WTC11 (cell line): ENCODE measurements around the gene FAM124B. TPM values are rescaled to one million over a fixed set of nuclear protein-coding genes. Genes with fewer than 3 reads are reported as not detected.

Source experiments
- AR ChIP-seq: fragments of 250-450 bp; sonication (Bioruptor Pico); IDR thresholded peaks from 2 replicates; pipeline ENCODE4 v1.9.0; 2021; ENCODE audit warnings: mild to moderate bottlenecking
- ATF1 ChIP-seq: sonication (generic); formaldehyde crosslinking; IDR thresholded peaks from 2 replicates; pipeline ENCODE4 v1.8.1; 2023; ENCODE audit warnings: mild to moderate bottlenecking, moderate library complexity, missing genetic modification reagents
- E2F5 ChIP-seq: sonication (generic); formaldehyde crosslinking; IDR thresholded peaks from 2 replicates; pipeline ENCODE4 v1.8.1; 2022; ENCODE audit warnings: mild to moderate bottlenecking, moderate library complexity, missing genetic modification reagents
- ETV6 ChIP-seq: sonication (generic); formaldehyde crosslinking; IDR thresholded peaks from 2 replicates; pipeline ENCODE4 v1.8.1; 2022; ENCODE audit warnings: mild to moderate bottlenecking, missing genetic modification reagents
- FOXP1 ChIP-seq: sonication (generic); formaldehyde crosslinking; IDR thresholded peaks from 2 replicates; pipeline ENCODE4 v1.8.0; 2022; ENCODE audit warnings: missing genetic modification reagents, mild to moderate bottlenecking, moderate library complexity, borderline replicate concordance
- FOXP4 ChIP-seq: sonication (generic); formaldehyde crosslinking; IDR thresholded peaks from 2 replicates; pipeline ENCODE4 v1.8.0; 2022; ENCODE audit warnings: mild to moderate bottlenecking, missing genetic modification reagents
- GABPB1 ChIP-seq: sonication (generic); formaldehyde crosslinking; IDR thresholded peaks from 2 replicates; pipeline ENCODE4 v1.8.1; 2023; ENCODE audit warnings: mild to moderate bottlenecking, missing genetic modification reagents
- HMGA2 ChIP-seq: fragments of 250-450 bp; sonication (Bioruptor Pico); IDR thresholded peaks from 2 replicates; pipeline ENCODE4 v1.4.0; 2021; ENCODE audit warnings: mild to moderate bottlenecking, moderate library complexity
- NR2C2 ChIP-seq: sonication (generic); formaldehyde crosslinking; IDR thresholded peaks from 2 replicates; pipeline ENCODE4 v1.8.0; 2022; ENCODE audit warnings: mild to moderate bottlenecking, missing genetic modification reagents
- NR3C1 ChIP-seq: sonication (generic); formaldehyde crosslinking; conservative IDR thresholded peaks from 2 replicates; pipeline ENCODE4 v1.8.1; 2023; ENCODE audit warnings: low read depth, mild to moderate bottlenecking, missing genetic modification reagents
- OVOL2 ChIP-seq: fragments of 250-450 bp; sonication (Bioruptor Pico); IDR thresholded peaks from 2 replicates; pipeline ENCODE4 v1.9.0; 2021; ENCODE audit warnings: mild to moderate bottlenecking, borderline replicate concordance
- RELA ChIP-seq: sonication (generic); formaldehyde crosslinking; IDR thresholded peaks from 2 replicates; pipeline ENCODE4 v1.8.1; 2022; ENCODE audit warnings: missing genetic modification reagents, mild to moderate bottlenecking, borderline replicate concordance
- SMAD3 ChIP-seq: sonication (generic); formaldehyde crosslinking; IDR thresholded peaks from 2 replicates; pipeline ENCODE4 v1.8.0; 2022; ENCODE audit warnings: missing genetic modification reagents, mild to moderate bottlenecking, borderline replicate concordance
- SMAD4 ChIP-seq: sonication (generic); formaldehyde crosslinking; IDR thresholded peaks from 2 replicates; pipeline ENCODE4 v1.8.0; 2022; ENCODE audit warnings: mild to moderate bottlenecking, missing genetic modification reagents
- STAT6 ChIP-seq: sonication (generic); formaldehyde crosslinking; conservative IDR thresholded peaks from 2 replicates; pipeline ENCODE4 v1.8.1; 2023; ENCODE audit warnings: mild to moderate bottlenecking, low read depth, missing genetic modification reagents, moderate library complexity
- TEAD1 ChIP-seq: sonication (generic); formaldehyde crosslinking; IDR thresholded peaks from 2 replicates; pipeline ENCODE4 v1.8.0; 2022; ENCODE audit warnings: mild to moderate bottlenecking, missing genetic modification reagents
- TP53 ChIP-seq: sonication (generic); formaldehyde crosslinking; IDR thresholded peaks from 2 replicates; pipeline ENCODE4 v1.8.1; 2023; ENCODE audit warnings: mild to moderate bottlenecking, missing genetic modification reagents
- ZBTB21 ChIP-seq: sonication (generic); formaldehyde crosslinking; IDR thresholded peaks from 2 replicates; pipeline ENCODE4 v1.8.1; 2023; ENCODE audit warnings: mild to moderate bottlenecking, missing genetic modification reagents, borderline replicate concordance
- ZNF317 ChIP-seq: sonication (generic); formaldehyde crosslinking; IDR thresholded peaks from 2 replicates; pipeline ENCODE4 v1.8.1; 2023; ENCODE audit warnings: low read depth, mild to moderate bottlenecking, moderate library complexity, missing genetic modification reagents, borderline replicate concordance
- ZNF423 ChIP-seq: fragments of 250-450 bp; sonication (Bioruptor Pico); IDR thresholded peaks from 2 replicates; pipeline ENCODE4 v2.1.2; 2022; ENCODE audit warnings: mild to moderate bottlenecking, moderate library complexity
- ZNF512 ChIP-seq: sonication (generic); formaldehyde crosslinking; IDR thresholded peaks from 2 replicates; pipeline ENCODE4 v1.8.1; 2022; ENCODE audit warnings: missing genetic modification reagents, borderline replicate concordance
- total RNA-seq: library from RNA; stranded (reverse); gene quantifications from 3 replicates; pipeline ENCODE4 v1.2.3, GENCODE V29; 2021
- TF ChIP-seq, protein P1 (sequence below): sonication (generic); formaldehyde crosslinking; IDR thresholded peaks from 2 replicates; pipeline ENCODE4 v1.8.1; 2023; ENCODE audit warnings: mild to moderate bottlenecking, missing genetic modification reagents
- TF ChIP-seq, protein P2 (sequence below): sonication (generic); formaldehyde crosslinking; IDR thresholded peaks from 2 replicates; pipeline ENCODE4 v1.8.0; 2022; ENCODE audit warnings: missing genetic modification reagents

Gene FAM124B
- total RNA-seq, 1 experiment from 2014 or later = 3.7 TPM

DNA sequence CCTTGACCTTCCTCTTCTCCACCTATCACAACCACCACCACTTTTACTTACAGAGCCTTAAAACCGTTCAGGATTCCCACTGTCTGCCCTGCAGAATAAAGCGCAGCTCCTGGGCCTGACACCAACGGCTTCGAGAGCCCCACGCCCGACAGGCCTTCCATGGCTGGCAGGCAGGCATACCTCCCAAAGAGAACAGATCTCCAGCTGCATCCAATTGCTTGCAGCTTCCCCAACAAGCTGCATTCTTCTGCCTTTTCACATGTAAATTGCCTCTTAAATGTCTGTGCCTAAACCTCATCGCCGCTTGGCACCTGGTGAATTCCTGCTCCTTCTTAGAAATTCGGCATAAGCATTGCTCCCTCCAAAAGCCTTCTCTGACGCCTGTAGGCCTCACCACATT is 31.5 kb upstream of the FAM124B start (continued):
- TF ChIP-seq E2F5 (no peak), SMAD4 (CRISPR knock-in tag) (peak; percentile 50; the same call in 1 of the 2 replicates), TP53 (CRISPR knock-in tag) (no peak), ZBTB21 (CRISPR knock-in tag) (no peak; the same call in 1 of the 2 replicates), FOXP1 (CRISPR knock-in tag) (peak; percentile 79; the same call in 1 of the 2 replicates), AR (CRISPR knock-in tag) (no peak), RELA (CRISPR knock-in tag) (no peak), NR2C2 (CRISPR knock-in tag) (no peak), ATF1 (no peak), ZNF512 (CRISPR knock-in tag) (no peak), SMAD3 (CRISPR knock-in tag) (peak; percentile 68; the same call in 1 of the 2 replicates), OVOL2 (CRISPR knock-in tag) (no peak), TEAD1 (peak; percentile 97), ETV6 (CRISPR knock-in tag) (peak; percentile 90), ZNF317 (CRISPR knock-in tag) (no peak), HMGA2 (CRISPR knock-in tag) (no peak), GABPB1 (CRISPR knock-in tag) (no peak), STAT6 (0 out of 2 replicates have a peak, but pooled peaks have one; percentile 47), FOXP4 (CRISPR knock-in tag) (peak; percentile 74), ZNF423 (no peak), NR3C1 (no peak)
- TF ChIP-seq, protein P1, sequence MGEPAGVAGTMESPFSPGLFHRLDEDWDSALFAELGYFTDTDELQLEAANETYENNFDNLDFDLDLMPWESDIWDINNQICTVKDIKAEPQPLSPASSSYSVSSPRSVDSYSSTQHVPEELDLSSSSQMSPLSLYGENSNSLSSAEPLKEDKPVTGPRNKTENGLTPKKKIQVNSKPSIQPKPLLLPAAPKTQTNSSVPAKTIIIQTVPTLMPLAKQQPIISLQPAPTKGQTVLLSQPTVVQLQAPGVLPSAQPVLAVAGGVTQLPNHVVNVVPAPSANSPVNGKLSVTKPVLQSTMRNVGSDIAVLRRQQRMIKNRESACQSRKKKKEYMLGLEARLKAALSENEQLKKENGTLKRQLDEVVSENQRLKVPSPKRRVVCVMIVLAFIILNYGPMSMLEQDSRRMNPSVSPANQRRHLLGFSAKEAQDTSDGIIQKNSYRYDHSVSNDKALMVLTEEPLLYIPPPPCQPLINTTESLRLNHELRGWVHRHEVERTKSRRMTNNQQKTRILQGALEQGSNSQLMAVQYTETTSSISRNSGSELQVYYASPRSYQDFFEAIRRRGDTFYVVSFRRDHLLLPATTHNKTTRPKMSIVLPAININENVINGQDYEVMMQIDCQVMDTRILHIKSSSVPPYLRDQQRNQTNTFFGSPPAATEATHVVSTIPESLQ (CRISPR knock-in tag) = no peak
- TF ChIP-seq, protein P2, sequence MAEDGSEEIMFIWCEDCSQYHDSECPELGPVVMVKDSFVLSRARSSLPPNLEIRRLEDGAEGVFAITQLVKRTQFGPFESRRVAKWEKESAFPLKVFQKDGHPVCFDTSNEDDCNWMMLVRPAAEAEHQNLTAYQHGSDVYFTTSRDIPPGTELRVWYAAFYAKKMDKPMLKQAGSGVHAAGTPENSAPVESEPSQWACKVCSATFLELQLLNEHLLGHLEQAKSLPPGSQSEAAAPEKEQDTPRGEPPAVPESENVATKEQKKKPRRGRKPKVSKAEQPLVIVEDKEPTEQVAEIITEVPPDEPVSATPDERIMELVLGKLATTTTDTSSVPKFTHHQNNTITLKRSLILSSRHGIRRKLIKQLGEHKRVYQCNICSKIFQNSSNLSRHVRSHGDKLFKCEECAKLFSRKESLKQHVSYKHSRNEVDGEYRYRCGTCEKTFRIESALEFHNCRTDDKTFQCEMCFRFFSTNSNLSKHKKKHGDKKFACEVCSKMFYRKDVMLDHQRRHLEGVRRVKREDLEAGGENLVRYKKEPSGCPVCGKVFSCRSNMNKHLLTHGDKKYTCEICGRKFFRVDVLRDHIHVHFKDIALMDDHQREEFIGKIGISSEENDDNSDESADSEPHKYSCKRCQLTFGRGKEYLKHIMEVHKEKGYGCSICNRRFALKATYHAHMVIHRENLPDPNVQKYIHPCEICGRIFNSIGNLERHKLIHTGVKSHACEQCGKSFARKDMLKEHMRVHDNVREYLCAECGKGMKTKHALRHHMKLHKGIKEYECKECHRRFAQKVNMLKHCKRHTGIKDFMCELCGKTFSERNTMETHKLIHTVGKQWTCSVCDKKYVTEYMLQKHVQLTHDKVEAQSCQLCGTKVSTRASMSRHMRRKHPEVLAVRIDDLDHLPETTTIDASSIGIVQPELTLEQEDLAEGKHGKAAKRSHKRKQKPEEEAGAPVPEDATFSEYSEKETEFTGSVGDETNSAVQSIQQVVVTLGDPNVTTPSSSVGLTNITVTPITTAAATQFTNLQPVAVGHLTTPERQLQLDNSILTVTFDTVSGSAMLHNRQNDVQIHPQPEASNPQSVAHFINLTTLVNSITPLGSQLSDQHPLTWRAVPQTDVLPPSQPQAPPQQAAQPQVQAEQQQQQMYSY (CRISPR knock-in tag) = no peak
